Left lobe of liver (tissue), 2 donors: ENCODE data around the gene KIF6. TPM values are rescaled to one million over a fixed set of nuclear protein-coding genes. Genes with fewer than 3 reads are reported as not detected.

Experiments
- ATAC-seq: fragments of 200-7000 bp; cut with Tn5 transposase; one replicate; pipeline ENCODE4 v1.9.1; 2020; ENCODE audit warnings: mild to moderate bottlenecking, moderate library complexity
- DNase-seq: peaks from one replicate; pipeline ENCODE4 v3.0.0-alpha.2; 2020; ENCODE audit warnings: low spot score
- total RNA-seq: library from RNA; stranded (reverse); gene quantifications from one replicate; pipeline ENCODE4 v1.2.1, GENCODE V29; 2021
- donor health status: DM: no; HTN: no; CAD: no; lungs with moderate emphysema.
- donor health status: DM: no; HTN: yes; CAD: no.

Gene KIF6
- total RNA-seq, 1 donor from 2014 or later = 0.05 TPM

DNA sequence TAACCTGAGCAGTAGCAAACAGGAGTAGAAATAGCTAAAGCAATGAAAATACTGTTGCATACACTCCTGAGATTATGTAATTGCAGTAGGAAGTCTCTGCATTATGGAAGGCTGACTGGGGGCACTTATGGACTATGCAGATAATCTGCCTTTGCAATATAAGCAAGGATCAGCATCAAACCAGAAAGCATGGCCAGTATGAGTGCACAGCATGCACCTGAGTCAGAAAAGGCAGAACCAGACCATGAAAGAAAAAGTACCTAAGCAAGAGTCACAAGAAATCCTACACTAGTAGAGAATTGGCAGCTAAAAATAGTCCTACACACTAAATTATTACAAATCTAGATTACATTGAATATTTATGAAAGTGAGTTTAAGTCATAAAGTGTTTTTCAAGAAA, 164.3 kb downstream of the KIF6 start:
- DNase-seq = no peak
- ATAC-seq = no peak

DNA sequence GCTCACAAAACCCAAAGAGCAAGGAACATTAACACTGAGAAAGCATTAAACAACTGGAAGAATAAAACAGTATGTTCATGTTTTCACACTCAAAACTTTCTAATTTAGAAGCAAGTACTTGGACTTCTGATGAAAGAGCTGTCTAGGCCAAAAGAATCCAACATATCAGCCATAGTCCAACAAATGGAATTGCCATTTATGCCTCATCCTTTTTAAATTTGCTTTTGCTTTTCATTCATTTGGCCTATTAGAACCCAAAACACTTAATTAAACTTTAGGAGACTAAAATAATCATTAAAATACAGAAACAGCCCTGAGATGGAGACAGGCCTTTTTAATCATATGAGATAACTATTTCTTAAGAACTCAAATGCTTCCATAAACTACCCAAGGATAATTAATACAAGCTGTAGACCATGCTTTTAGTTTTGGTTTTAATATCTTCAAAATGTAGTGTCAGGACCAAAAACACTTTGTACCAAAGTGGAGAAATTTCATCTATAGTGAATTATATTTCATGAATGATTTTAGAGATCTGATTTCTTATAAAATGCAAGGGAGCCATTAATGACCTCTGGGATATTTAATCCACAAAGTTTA, 166.5 kb downstream of the KIF6 start:
- DNase-seq = no peak
- ATAC-seq = no peak

DNA sequence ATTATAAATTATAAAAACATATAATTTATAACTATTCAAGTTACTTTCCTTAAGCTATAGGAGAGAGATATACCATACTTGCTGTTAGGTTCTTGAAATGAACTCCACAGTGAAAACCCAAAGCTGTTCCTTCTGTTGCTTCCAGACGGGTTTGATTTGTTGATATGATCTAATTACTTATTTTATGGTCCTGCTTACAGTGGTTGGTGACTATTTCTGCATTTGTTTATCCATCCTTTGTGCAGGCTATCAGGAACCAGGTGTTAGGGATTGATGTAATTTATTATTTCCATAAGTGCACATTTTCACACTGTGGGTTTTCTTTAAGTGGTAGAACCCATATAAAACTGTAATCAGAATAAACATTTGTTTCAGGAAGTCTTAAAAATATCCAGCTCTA, 167.1 kb downstream of the KIF6 start:
- no peak for ATAC-seq
- DNase-seq = no peak

GRCh38 chr6:39555136-39555535, 170.1 kb downstream of the KIF6 start:
- DNase-seq = no peak
- ATAC-seq = no peak

- DNase-seq (no peak), ATAC-seq (no peak)
Observed at GRCh38 chr6:39553860-39554802, 171.1 kb downstream of the KIF6 start.

GRCh38 chr6:39553029-39553428, 172.2 kb downstream of the KIF6 start:
- ATAC-seq (no peak), DNase-seq (no peak)

- ATAC-seq (no peak), DNase-seq (no peak)
Observed at GRCh38 chr6:39550191-39550590, 175.0 kb downstream of the KIF6 start.

- ATAC-seq (no peak), DNase-seq (no peak)
Observed at GRCh38 chr6:39546731-39547130, 178.5 kb downstream of the KIF6 start.

DNA sequence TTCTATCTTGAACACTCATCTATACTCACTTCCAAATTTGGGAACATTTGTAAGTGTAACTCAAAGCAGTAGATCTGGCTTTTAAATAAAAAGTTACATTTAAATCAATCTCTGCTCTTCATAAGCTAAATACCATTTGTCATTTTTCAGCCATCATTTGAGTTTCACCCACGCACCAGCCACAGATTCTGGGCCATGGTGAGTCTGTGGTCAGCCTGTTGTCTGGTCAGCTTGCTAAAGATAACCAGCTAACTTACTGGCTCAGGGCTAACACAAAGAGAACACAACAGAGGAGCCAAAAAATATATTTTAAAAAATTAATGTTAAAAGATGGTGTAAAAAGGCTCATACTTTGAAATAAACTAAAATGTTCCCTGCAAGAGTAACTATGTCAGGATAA, 181.3 kb downstream of the KIF6 start:
- no peak for ATAC-seq
- no peak for DNase-seq

GRCh38 chr6:39543095-39543494, 182.1 kb downstream of the KIF6 start:
- ATAC-seq = no peak
- DNase-seq = no peak

GRCh38 chr6:39540454-39540853, 184.8 kb downstream of the KIF6 start:
- ATAC-seq = no peak
- DNase-seq = no peak

- DNase-seq = no peak
- no peak for ATAC-seq
Observed at GRCh38 chr6:39530201-39530759, 194.9 kb downstream of the KIF6 start.

- no peak for ATAC-seq
- no peak for DNase-seq
Observed at GRCh38 chr6:39527792-39528564, 197.2 kb downstream of the KIF6 start.

GRCh38 chr6:39524007-39524406, 201.2 kb downstream of the KIF6 start:
- DNase-seq (no peak), ATAC-seq (no peak)

- ATAC-seq = no peak
- DNase-seq = no peak
Observed at GRCh38 chr6:39521958-39522357, 203.2 kb downstream of the KIF6 start.

DNA sequence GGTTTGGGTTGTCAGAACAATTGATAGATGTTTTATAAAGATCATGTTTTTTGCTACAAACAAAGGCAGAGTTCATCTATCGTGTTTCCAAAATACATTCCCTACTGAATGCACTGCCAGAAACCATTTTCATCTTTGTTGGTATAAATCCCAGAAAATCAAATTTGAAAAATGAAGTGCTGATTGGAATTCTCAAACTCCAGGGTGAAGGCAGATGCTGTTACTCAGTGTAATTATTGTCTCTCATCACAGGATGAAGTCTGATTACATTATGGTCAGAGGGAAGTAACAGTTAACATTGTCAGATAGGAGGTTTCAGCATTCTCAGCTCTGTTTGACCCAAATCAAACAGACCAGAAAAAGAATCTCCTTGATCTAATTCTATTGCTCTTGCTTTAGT, 204.3 kb downstream of the KIF6 start:
- no peak for DNase-seq
- no peak for ATAC-seq

DNA sequence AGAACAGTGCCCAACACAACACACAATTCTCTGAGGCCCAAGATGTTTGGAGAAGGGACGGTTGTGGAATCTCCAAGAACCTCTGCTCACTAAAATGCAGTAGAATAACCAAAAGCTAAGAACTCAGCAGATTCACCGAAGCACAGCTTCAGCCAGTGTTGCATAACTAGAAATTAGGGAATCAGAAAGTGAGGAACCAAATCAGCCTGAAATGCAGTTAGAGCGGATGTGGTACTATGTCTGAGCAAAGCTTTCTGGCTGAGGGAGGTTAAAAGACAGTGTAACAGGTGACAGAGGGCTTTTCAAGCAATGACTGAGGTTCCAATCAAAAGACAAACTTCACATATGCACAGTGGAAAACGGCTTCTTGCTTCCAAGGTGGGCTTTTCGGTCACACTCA, 204.8 kb downstream of the KIF6 start:
- ATAC-seq (no peak), DNase-seq (no peak)

DNA sequence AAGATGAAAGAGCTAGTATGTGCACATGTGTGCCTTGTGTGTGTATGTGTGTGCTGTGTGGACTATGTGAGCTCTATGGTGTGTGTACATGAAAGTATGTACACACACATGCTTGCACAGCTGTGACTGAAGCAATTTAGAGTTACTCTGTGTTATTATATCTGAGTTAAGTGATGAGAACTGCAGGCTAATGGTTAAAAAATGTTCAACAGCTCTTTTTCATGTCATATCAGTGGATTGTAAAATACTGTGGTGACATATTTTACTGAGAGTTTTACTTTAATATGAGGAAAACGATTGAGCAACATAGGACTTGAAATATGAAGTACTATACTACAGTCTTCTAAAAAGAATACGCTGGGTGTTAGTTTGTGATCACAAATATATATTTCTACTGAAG, 207.0 kb downstream of the KIF6 start:
- no peak for DNase-seq
- no peak for ATAC-seq

GRCh38 chr6:39517756-39518155, 207.5 kb downstream of the KIF6 start:
- DNase-seq (no peak), ATAC-seq (no peak)

DNA sequence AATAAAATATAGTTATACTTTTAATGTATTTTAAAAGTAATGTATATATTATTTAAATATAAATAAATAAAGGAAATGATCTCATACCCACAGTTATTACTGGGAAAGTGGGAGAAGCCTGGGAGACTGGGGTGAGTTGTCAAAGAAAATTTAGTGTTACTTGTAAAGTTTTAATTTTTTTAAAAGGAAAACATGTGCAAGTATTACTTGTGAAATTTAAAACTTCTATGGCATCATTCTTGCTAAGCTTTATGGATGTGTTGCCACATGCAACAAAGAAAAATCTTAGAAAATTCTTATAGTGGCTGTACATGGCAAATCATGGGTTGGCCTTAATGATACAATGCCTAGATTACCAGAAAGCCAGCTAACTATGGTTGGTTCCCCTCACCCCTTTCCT, 208.7 kb downstream of the KIF6 start:
- DNase-seq (no peak), ATAC-seq (no peak)

DNA sequence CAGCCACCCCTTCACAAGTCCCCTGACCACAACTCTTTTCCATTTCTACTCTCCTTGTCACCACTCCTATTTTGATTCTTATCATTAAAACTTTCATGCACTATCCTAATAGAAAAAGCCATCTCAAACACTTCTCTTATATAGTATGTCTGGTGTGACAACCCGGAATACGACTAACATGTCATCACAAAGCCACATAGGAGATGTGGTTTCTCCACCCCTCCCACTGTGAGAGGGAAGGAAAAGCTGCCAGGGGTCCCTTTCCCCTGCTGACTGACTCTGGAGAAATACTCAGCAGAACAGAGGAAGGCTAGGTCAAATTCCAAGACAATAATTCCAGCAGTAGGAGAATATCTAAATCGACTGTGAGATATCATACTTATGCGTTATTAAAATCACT, 209.7 kb downstream of the KIF6 start:
- ATAC-seq (no peak), DNase-seq (no peak)
